ENCODE results near the gene IMP3. TPM values are rescaled to one million over a fixed set of nuclear protein-coding genes. Genes with fewer than 3 reads are reported as not detected.

Gene IMP3
- total and polyA plus RNA-seq, 8 donors, result 38.6 to 69.9 (median 45.1) TPM

DNA sequence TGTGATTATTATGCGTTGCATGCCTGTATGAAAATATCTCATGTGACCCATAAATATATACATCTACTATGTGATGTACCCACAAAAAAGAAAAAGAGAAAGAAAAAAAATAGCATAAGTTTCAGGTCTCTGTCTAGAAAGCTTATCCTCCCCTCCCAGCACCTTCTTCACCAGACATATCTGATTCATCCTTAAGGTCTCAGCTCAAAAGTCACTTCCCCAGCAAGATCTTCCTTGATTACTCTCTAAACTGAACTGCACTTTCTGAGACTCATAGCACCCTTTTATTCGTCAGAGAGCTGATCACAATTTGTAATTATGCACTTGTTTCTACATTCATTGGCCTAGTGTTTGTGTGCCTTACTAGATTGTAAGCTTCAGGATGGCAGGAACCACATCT is 49.8 kb downstream of the IMP3 start:
- intact Hi-C loops (cut with DNase I), result no loop called here
- Histone ChIP-seq H3K36me3 (peaks cover 0 to 38% of the 10 kb centered on the region in 2 donors), H3K27me3 (no peaks in the 10 kb centered on the region), H3K27ac (no peak overlapping the region), H3K9me3 (no peaks in the 10 kb centered on the region), H3K4me1 (no peaks in the 10 kb centered on the region), H3K4me3 (no peak overlapping the region)
- DNase-seq (no peak), ATAC-seq (no peak)
- TF ChIP-seq, protein P1, sequence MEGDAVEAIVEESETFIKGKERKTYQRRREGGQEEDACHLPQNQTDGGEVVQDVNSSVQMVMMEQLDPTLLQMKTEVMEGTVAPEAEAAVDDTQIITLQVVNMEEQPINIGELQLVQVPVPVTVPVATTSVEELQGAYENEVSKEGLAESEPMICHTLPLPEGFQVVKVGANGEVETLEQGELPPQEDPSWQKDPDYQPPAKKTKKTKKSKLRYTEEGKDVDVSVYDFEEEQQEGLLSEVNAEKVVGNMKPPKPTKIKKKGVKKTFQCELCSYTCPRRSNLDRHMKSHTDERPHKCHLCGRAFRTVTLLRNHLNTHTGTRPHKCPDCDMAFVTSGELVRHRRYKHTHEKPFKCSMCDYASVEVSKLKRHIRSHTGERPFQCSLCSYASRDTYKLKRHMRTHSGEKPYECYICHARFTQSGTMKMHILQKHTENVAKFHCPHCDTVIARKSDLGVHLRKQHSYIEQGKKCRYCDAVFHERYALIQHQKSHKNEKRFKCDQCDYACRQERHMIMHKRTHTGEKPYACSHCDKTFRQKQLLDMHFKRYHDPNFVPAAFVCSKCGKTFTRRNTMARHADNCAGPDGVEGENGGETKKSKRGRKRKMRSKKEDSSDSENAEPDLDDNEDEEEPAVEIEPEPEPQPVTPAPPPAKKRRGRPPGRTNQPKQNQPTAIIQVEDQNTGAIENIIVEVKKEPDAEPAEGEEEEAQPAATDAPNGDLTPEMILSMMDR (IDR thresholded peaks at IDR 0.05), result no peak

Other genes with a start within 250 kb of the IMP3 start
- 10 to 100 TPM; 49.4 to 50.5 TPM for gene SIN3A, start 188.5 kb downstream of the IMP3 start, total RNA-seq
- gene SIN3A, start 188.5 kb downstream of the IMP3 start, polyA plus RNA-seq (ENCODE audit: insufficient read length in 6 of 6), result 10 to 100 TPM; 60.8 to 67.5 (median 62.3) TPM
- gene PTPN9, start 60.9 kb downstream of the IMP3 start, total RNA-seq, result 10 to 100 TPM; 21.9 to 25.4 TPM
- 10 to 100 TPM; 41.6 to 50.4 (median 44.6) TPM for gene PTPN9, start 60.9 kb downstream of the IMP3 start, polyA plus RNA-seq (ENCODE audit: insufficient read length in 6 of 6)
- 10 to 100 TPM; 23.6 to 23.8 TPM for gene SNUPN, start 14.5 kb downstream of the IMP3 start, total RNA-seq
- gene SNUPN, start 14.5 kb downstream of the IMP3 start, polyA plus RNA-seq (ENCODE audit: insufficient read length in 6 of 6), result 10 to 100 TPM; 24.1 to 34.5 (median 27.7) TPM
- gene SNX33, start 7.7 kb upstream of the IMP3 start, total RNA-seq, result 10 to 100 TPM; 21.4 to 34.7 TPM
- gene SNX33, start 7.7 kb upstream of the IMP3 start, polyA plus RNA-seq (ENCODE audit: insufficient read length in 6 of 6), result 10 to 100 TPM; 21.4 to 25.3 (median 23.0) TPM
- gene CSPG4, start 72.6 kb upstream of the IMP3 start, total RNA-seq, result 10 to 100 TPM; 22.5 to 24.7 TPM
- gene CSPG4, start 72.6 kb upstream of the IMP3 start, polyA plus RNA-seq (ENCODE audit: insufficient read length in 6 of 6), result 10 to 100 TPM; 18.4 to 36.1 (median 25.4) TPM
- 10 to 100 TPM; 30.4 to 31.4 TPM for gene UBE2Q2, start 203.2 kb upstream of the IMP3 start, total RNA-seq
- 10 to 100 TPM; 52.1 to 64.6 (median 55.0) TPM for gene UBE2Q2, start 203.2 kb upstream of the IMP3 start, polyA plus RNA-seq (ENCODE audit: insufficient read length in 6 of 6)

All from left lung (tissue), 10 donors.